HG03565 (cell line): ENCODE measurements around the gene TTC21A.

Experiments used
- ATAC-seq: cut with Tn5 transposase; IDR thresholded peaks from one replicate; pipeline ENCODE4 v1.9.1; 2021; ENCODE audit warnings: mild to moderate bottlenecking, moderate library complexity; ENCODE audit not compliant: unreplicated experiment

The TTC21A gene

GRCh38 chr3:39113291-39113690 lies 5.8 kb downstream of the TTC21A start:
- ATAC-seq, result no peak

GRCh38 chr3:39114456-39114855 lies 7.0 kb downstream of the TTC21A start:
- no peak for ATAC-seq

GRCh38 chr3:39115870-39116269 lies 8.4 kb downstream of the TTC21A start:
- no peak for ATAC-seq

- no peak for ATAC-seq
These were observed 10.6 kb downstream of the TTC21A start for GRCh38 chr3:39118079-39118478.

GRCh38 chr3:39118931-39119660 lies 11.6 kb downstream of the TTC21A start:
- no peak for ATAC-seq

GRCh38 chr3:39121621-39122020 lies 14.1 kb downstream of the TTC21A start:
- ATAC-seq, result no peak

- ATAC-seq, result peak; percentile 66
These were observed 15.3 kb downstream of the TTC21A start for GRCh38 chr3:39122813-39123212.

GRCh38 chr3:39124876-39125840 lies 17.7 kb downstream of the TTC21A start:
- no peak for ATAC-seq

- no peak for ATAC-seq
These were observed 18.5 kb downstream of the TTC21A start for GRCh38 chr3:39125841-39126500.

- no peak for ATAC-seq
These were observed 19.1 kb downstream of the TTC21A start for GRCh38 chr3:39126532-39127071.

- ATAC-seq, result no peak
These were observed 19.9 kb downstream of the TTC21A start for GRCh38 chr3:39127269-39127907.

GRCh38 chr3:39127908-39128304 lies 20.4 kb downstream of the TTC21A start:
- no peak for ATAC-seq

- ATAC-seq, result no peak
These were observed 21.5 kb downstream of the TTC21A start for GRCh38 chr3:39128951-39129350.

- no peak for ATAC-seq
These were observed 22.5 kb downstream of the TTC21A start for GRCh38 chr3:39130026-39130425.

- ATAC-seq, result no peak
These were observed 23.3 kb downstream of the TTC21A start for GRCh38 chr3:39130693-39131265.

GRCh38 chr3:39132096-39133092 lies 24.9 kb downstream of the TTC21A start:
- ATAC-seq, result no peak

- ATAC-seq, result no peak
These were observed 25.6 kb downstream of the TTC21A start for GRCh38 chr3:39133093-39133490.

GRCh38 chr3:39133822-39134221 lies 26.3 kb downstream of the TTC21A start:
- ATAC-seq, result no peak

GRCh38 chr3:39134305-39134704 lies 26.8 kb downstream of the TTC21A start:
- no peak for ATAC-seq
